NCI-H1105 (cell line): ENCODE measurements around the gene BMPR2.
"Not testable (repeated sequence)": the region's sequence is repeated elsewhere in the genome, so short reads cannot be mapped to it uniquely, and the experiment has no call there.

Source experiments
- DNase-seq: peaks from one replicate; lab custom pipeline; 2025; lab: John Stamatoyannopoulos, UW

Gene BMPR2

GRCh38 chr2:202382684-202383083, 6.6 kb downstream of the BMPR2 start:
- DNase-seq = no peak

GRCh38 chr2:202386495-202386894, 10.4 kb downstream of the BMPR2 start:
- not testable (repeated sequence) for DNase-seq

- no peak for DNase-seq
Observed at GRCh38 chr2:202387608-202388342, 11.6 kb downstream of the BMPR2 start.

GRCh38 chr2:202400941-202401340, 24.8 kb downstream of the BMPR2 start:
- no peak for DNase-seq

- DNase-seq = no peak
Observed at GRCh38 chr2:202405798-202406197, 29.7 kb downstream of the BMPR2 start.

- DNase-seq = no peak
Observed at GRCh38 chr2:202406445-202406978, 30.4 kb downstream of the BMPR2 start.

GRCh38 chr2:202408546-202409140, 32.5 kb downstream of the BMPR2 start:
- DNase-seq = no peak

- DNase-seq = no peak
Observed at GRCh38 chr2:202410092-202410491, 34.0 kb downstream of the BMPR2 start.

GRCh38 chr2:202411097-202411496, 35.0 kb downstream of the BMPR2 start:
- DNase-seq = no peak

- DNase-seq = no peak
Observed at GRCh38 chr2:202418027-202418426, 41.9 kb downstream of the BMPR2 start.

- no peak for DNase-seq
Observed at GRCh38 chr2:202418511-202418910, 42.4 kb downstream of the BMPR2 start.

GRCh38 chr2:202423139-202423538, 47.0 kb downstream of the BMPR2 start:
- no peak for DNase-seq

GRCh38 chr2:202425036-202425435, 48.9 kb downstream of the BMPR2 start:
- no peak for DNase-seq

GRCh38 chr2:202426751-202427150, 50.6 kb downstream of the BMPR2 start:
- no peak for DNase-seq

- DNase-seq = no peak
Observed at GRCh38 chr2:202429164-202429980, 53.2 kb downstream of the BMPR2 start.

- DNase-seq = no peak
Observed at GRCh38 chr2:202432776-202433175, 56.6 kb downstream of the BMPR2 start.

GRCh38 chr2:202434472-202434871, 58.3 kb downstream of the BMPR2 start:
- no peak for DNase-seq

- DNase-seq = no peak
Observed at GRCh38 chr2:202436626-202437025, 60.5 kb downstream of the BMPR2 start.

GRCh38 chr2:202440117-202440516, 64.0 kb downstream of the BMPR2 start:
- DNase-seq = not testable (repeated sequence)

- no peak for DNase-seq
Observed at GRCh38 chr2:202442882-202443281, 66.8 kb downstream of the BMPR2 start.

- DNase-seq = no peak
Observed at GRCh38 chr2:202444000-202444399, 67.9 kb downstream of the BMPR2 start.

GRCh38 chr2:202449344-202449743, 73.2 kb downstream of the BMPR2 start:
- DNase-seq = no peak

- DNase-seq = no peak
Observed at GRCh38 chr2:202450785-202451184, 74.7 kb downstream of the BMPR2 start.
